Keratinocyte (primary cell): ENCODE measurements around the gene IFIT2.

Experiments used
- EZH2 ChIP-seq: IDR thresholded peaks from one replicate; pipeline ENCODE4 v1.6.1; 2012; ENCODE audit warnings: inconsistent platforms, mild to moderate bottlenecking, low read length, moderate library complexity
- TF ChIP-seq, protein P1 (sequence below), 3 experiments: IDR thresholded peaks in 1 of 3; conservative IDR thresholded peaks in 1 of 3; optimal IDR thresholded peaks in 1 of 3; 2 replicates in 2 of 3; 3 replicates in 1 of 3; pipeline versions ENCODE3 to v1.5.1; 2011; ENCODE audit warnings: low read length in 3 of 3, mild to moderate bottlenecking in 3 of 3, moderate library complexity in 2 of 3, control low read depth in 1 of 3, inconsistent platforms in 1 of 3; ENCODE audit not compliant: insufficient read depth in 2 of 3; ENCODE audit errors: extremely low read depth in 1 of 3

DNA sequence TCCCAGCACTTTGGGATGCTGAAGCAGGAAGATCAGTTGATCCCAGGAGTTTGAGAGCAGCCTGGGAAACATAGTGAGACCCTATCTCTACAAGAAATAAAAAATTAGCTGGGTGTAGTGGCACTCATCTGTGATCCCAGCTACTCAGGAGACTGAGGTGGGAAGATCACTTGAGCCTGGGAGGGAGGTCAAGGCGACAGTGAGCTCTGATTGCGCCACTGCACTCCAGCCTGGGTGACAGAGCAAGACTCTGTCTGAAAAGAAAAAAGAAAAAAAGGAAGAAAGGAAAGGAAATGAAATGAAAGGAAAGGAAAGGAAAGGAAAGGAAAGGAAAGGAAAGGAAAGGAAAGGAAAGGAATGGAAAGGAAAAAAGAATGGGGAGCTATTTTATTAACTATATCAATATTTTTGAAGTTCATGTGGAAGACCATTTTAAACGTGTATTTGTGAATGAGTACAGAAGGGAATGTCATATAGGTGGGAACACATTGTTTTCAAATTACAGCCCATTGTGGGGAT, 7.1 kb upstream of the IFIT2 start:
- TF ChIP-seq, protein P1, sequence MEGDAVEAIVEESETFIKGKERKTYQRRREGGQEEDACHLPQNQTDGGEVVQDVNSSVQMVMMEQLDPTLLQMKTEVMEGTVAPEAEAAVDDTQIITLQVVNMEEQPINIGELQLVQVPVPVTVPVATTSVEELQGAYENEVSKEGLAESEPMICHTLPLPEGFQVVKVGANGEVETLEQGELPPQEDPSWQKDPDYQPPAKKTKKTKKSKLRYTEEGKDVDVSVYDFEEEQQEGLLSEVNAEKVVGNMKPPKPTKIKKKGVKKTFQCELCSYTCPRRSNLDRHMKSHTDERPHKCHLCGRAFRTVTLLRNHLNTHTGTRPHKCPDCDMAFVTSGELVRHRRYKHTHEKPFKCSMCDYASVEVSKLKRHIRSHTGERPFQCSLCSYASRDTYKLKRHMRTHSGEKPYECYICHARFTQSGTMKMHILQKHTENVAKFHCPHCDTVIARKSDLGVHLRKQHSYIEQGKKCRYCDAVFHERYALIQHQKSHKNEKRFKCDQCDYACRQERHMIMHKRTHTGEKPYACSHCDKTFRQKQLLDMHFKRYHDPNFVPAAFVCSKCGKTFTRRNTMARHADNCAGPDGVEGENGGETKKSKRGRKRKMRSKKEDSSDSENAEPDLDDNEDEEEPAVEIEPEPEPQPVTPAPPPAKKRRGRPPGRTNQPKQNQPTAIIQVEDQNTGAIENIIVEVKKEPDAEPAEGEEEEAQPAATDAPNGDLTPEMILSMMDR (optimal IDR thresholded peaks at IDR 0.05 in 1 of 3, IDR thresholded peaks at IDR 0.05 in 1 of 3, conservative IDR thresholded peaks at IDR 0.05 in 1 of 3; ENCODE audit: extremely low read depth in 1 of 3, insufficient read depth in 2 of 3, low read length in 3 of 3) = no peak
- no peak for TF ChIP-seq EZH2
